Brain microvascular endothelial cell (primary cell): ENCODE results near the gene IQSEC1.

ENCODE experiments used
- DNase-seq: peaks from one replicate; pipeline ENCODE4 v3.0.0-alpha.2; 2020
- H3K27ac ChIP-seq: fragments of 250-450 bp; sonication (Bioruptor Pico); 2 replicates; pipeline ENCODE4 v1.5.1; 2020; ENCODE audit warnings: mild to moderate bottlenecking, moderate library complexity
- H3K27me3 ChIP-seq: fragments of 250-450 bp; sonication (Bioruptor Pico); replicated peaks from 2 replicates; pipeline ENCODE4 v1.5.1; 2020; ENCODE audit warnings: mild to moderate bottlenecking
- H3K36me3 ChIP-seq: fragments of 250-450 bp; sonication (Bioruptor Pico); replicated peaks from 2 replicates; pipeline ENCODE4 v1.5.1; 2020; ENCODE audit warnings: mild to moderate bottlenecking
- H3K4me3 ChIP-seq: 2 replicates; pipeline ENCODE4 v1.5.1; 2011; ENCODE audit warnings: low read depth, mild to moderate bottlenecking, control low read depth, low read length, moderate library complexity
- in situ Hi-C: cut with HindIII; loops from 2 replicates; pipeline ENCODE4 v1.10.0; 2017; ENCODE audit warnings: low sequenced_read_pairs, low pct_ligation_motif_present
- TF ChIP-seq, protein P1 (sequence below): IDR thresholded peaks from 2 replicates; pipeline ENCODE4 v1.5.1; 2011; ENCODE audit warnings: low read depth, mild to moderate bottlenecking, moderate library complexity, low read length, control low read depth, inconsistent platforms; ENCODE audit errors: missing control alignments

The IQSEC1 gene

DNA sequence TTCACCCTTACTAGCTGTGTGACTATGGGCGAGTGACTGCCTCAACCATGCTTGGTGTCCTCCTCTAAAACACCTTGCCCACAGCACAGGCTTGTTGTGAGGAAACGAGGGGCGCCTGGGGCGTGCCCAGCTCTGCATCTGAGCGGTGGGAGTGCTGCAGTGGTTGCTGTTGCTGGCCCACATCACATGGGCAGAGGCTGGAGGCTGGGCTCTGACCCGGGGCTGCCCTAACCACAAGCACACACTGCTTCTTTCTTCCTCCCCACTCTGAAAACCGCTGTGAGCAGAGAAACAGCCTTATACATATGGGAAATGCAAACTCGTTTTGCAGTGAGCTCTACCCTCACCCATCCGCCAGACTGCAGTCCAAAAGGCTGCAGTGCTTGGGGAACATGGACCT is 157.1 kb downstream of the IQSEC1 start:
- no peak for DNase-seq
- no peak overlapping the region for H3K4me3 ChIP-seq
- in situ Hi-C loops: no loop called here
- no peaks in the 10 kb centered on the region for H3K27me3 ChIP-seq
- no peak overlapping the region for H3K27ac ChIP-seq
- TF ChIP-seq, protein P1, sequence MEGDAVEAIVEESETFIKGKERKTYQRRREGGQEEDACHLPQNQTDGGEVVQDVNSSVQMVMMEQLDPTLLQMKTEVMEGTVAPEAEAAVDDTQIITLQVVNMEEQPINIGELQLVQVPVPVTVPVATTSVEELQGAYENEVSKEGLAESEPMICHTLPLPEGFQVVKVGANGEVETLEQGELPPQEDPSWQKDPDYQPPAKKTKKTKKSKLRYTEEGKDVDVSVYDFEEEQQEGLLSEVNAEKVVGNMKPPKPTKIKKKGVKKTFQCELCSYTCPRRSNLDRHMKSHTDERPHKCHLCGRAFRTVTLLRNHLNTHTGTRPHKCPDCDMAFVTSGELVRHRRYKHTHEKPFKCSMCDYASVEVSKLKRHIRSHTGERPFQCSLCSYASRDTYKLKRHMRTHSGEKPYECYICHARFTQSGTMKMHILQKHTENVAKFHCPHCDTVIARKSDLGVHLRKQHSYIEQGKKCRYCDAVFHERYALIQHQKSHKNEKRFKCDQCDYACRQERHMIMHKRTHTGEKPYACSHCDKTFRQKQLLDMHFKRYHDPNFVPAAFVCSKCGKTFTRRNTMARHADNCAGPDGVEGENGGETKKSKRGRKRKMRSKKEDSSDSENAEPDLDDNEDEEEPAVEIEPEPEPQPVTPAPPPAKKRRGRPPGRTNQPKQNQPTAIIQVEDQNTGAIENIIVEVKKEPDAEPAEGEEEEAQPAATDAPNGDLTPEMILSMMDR: no peak
- no peaks in the 10 kb centered on the region for H3K36me3 ChIP-seq

DNA sequence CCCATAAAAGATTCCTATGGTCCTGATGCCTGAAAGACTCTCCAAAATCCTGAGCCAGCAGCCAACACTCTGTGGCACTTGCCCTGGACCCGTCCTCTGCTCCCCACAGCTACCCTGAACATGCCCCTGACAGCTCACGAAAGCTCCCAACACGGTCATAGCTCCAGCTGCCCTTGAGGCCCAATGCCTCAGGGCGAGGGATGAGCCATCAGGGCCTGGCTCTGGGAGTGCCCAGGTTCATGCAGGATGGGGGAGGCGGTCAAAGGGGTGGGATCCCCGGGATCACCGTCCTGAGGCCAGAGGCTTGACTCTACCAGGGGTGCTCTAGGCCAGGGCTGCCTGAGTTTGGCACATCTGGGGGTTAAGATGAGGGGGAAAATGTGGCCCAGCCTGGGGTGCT is 159.1 kb downstream of the IQSEC1 start:
- H3K36me3 ChIP-seq: no peaks in the 10 kb centered on the region
- DNase-seq: no peak
- in situ Hi-C loops: no loop called here
- no peak overlapping the region for H3K27ac ChIP-seq
- H3K4me3 ChIP-seq: no peak overlapping the region
- TF ChIP-seq, protein P1: no peak
- H3K27me3 ChIP-seq: no peaks in the 10 kb centered on the region

GRCh38 chr3:12911881-12912415 is 161.3 kb downstream of the IQSEC1 start:
- no peak overlapping the region for H3K27ac ChIP-seq
- no peak overlapping the region for H3K4me3 ChIP-seq
- in situ Hi-C loops: no loop called here
- TF ChIP-seq, protein P1: no peak
- peaks cover 2% of the 10 kb centered on the region for H3K36me3 ChIP-seq
- no peaks in the 10 kb centered on the region for H3K27me3 ChIP-seq
- no peak for DNase-seq

DNA sequence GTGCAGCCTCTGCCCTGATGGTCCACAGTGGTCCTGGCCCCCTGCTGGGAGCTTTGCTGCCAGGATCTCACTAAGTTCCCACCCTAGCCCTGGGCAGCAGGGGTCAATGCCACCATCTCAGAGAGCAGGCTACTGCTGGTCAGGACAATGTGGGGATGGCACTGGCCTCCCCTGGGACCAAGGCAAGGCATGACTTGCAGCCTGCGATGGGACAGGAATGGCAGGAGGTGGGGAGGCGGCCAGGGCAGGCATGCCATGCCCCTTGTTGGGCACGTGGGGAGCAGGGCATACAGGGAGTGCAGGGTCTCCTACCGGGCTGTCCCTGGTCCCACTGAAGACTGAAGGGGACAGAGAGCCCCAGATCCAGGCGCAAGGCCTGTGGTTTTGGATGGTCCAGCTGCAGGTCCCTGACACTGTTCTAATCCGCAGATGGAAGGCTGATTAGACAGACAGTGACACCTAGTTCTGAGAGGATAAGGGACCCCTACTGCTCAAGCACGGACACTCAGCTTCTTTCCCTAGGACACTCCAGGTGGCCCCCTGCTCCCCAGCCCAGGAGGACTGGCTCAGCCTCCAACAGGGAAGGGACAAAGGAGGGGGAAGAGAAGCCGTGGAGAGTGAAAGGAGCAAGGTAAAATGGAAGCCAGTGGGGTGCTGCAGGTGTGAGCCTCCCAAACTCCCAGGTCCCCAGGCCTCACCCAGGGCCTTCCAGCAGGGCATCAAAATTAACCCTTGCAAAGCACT is 162.7 kb downstream of the IQSEC1 start:
- TF ChIP-seq, protein P1: no peak
- Histone ChIP-seq H3K4me3 (no peak overlapping the region), H3K36me3 (peaks cover 5% of the 10 kb centered on the region), H3K27me3 (no peaks in the 10 kb centered on the region), H3K27ac (no peak overlapping the region)
- no peak for DNase-seq
- in situ Hi-C loops: no loop called here

DNA sequence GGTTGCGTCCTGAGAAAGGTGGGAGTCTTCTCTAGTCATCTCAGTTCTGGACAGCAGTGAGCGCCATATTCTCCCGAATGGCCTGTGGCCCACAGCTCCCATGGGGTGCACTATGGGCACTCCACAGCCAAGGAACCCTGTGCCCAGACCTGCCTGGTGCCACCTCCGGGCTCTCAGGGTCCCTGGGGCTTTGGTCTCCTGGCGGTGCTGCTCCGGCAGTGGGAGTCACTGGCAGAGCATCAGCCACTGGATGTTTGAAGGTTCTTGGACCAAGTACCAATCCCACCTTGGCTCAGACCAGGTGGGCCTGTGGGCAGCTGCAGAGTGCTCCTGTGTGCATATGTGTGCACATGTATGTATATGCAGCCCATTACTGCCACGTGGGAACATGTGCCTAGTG is 163.5 kb downstream of the IQSEC1 start:
- no peaks in the 10 kb centered on the region for H3K27me3 ChIP-seq
- TF ChIP-seq, protein P1: no peak
- peaks cover 6% of the 10 kb centered on the region for H3K36me3 ChIP-seq
- no peak overlapping the region for H3K4me3 ChIP-seq
- no peak overlapping the region for H3K27ac ChIP-seq
- DNase-seq: no peak
- in situ Hi-C loops: no loop called here
